HG03442 (cell line): ENCODE results near the gene EPPIN.

Experiments used
- ATAC-seq: cut with Tn5 transposase; IDR thresholded peaks from one replicate; pipeline ENCODE4 v1.9.1; 2021; ENCODE audit warnings: mild to moderate bottlenecking, moderate library complexity; ENCODE audit not compliant: unreplicated experiment

Gene EPPIN

GRCh38 chr20:45539382-45539781, 7.8 kb downstream of the EPPIN start, which contains the start of gene WFDC6:
Gene WFDC6 (minus strand): TSS chr20:45539482. CDS start chr20:45539407, 75 bp downstream.
- no peak for ATAC-seq

GRCh38 chr20:45538209-45538799, 8.9 kb downstream of the EPPIN start:
- ATAC-seq: no peak

- ATAC-seq: no peak
Observed at GRCh38 chr20:45527294-45527693, 19.9 kb downstream of the EPPIN start.

GRCh38 chr20:45523821-45524220, 23.4 kb downstream of the EPPIN start:
- no peak for ATAC-seq

DNA sequence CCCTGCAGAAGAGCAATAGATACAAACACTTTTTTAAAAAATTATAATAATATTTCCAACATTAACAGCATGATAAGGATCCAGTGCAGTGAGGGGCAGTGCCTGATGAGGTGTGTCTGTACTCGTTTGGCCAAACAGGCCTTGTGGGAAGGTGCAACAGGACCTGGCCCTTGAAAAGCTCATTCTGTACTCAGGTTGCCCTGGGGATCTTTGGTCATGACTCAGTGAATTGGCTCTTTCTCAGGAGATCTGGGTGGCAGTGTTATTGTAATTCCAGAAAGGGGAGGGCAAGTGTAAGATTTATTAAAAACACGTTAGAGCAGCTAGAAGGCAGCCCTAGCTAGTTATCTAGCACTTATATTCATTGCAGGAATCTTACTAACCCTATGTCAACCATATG, 28.9 kb downstream of the EPPIN start:
- no peak for ATAC-seq

- ATAC-seq: no peak
Observed at GRCh38 chr20:45515147-45515913, 31.9 kb downstream of the EPPIN start, which contains the start of gene SPINT3. Gene SPINT3 (minus strand): TSS chr20:45515622. CDS start chr20:45515608, 14 bp downstream.

GRCh38 chr20:45510242-45510862, 36.8 kb downstream of the EPPIN start:
- ATAC-seq: no peak

GRCh38 chr20:45509091-45509490, 38.1 kb downstream of the EPPIN start:
- no peak for ATAC-seq

- no peak for ATAC-seq
Observed at GRCh38 chr20:45508068-45508886, 38.9 kb downstream of the EPPIN start.

- no peak for ATAC-seq
Observed at GRCh38 chr20:45507011-45507820, 40.0 kb downstream of the EPPIN start.

DNA sequence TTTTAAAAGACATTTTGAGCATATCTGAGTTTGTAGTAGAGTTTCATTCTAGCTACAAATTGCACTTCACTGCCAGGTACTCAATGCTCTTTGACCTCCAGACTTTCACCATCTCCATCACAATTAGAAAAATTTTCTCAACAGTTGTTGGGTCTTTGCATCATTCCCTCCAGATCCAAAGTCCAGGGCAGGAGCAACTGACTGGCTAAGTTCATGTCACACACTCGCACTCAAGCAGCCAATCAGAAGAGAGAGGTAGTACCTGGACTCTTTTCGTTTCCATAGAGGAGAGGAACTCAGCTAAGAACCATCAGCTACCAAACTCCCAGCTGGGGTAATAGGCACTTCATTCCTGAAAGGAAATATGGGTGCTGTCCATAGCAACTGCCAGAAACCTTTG, 40.8 kb downstream of the EPPIN start:
- no peak for ATAC-seq

DNA sequence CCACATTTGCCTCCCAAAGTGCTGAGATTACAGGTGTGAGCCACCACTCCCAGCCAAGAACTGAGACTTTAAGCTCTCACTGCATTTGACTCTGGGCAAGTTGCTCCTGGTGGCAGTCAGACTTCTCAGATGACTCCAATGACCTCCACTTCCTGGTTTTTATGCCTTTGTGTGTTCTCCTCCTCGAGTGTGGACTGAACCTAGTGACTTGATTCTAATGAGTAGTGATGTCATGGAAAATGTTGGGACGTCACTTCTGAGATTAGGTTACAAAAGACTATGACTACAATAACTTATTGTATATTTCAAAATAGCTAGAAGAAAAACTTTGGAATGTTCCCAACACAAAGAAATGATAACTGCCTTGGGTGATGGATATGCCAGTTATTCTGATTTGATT, 43.8 kb downstream of the EPPIN start:
- no peak for ATAC-seq

DNA sequence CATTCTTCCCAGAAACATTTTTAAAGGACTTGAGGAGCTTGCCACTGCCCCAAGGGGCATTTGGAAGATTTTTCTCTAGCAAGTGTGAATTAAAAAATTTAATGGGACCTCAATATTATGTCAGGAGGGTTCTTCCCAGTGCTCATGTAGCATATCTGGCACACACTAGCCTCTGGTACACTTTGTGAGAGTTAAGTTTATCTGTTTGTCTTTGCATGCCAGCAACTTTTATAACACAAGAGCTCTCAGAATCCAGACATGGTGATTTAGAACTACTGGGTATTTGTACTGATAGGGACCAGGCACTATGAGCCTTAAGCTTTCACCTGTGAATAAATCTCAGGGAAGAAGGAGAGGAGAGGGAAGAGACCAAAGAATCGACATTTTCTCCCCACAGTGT, 44.6 kb downstream of the EPPIN start:
- no peak for ATAC-seq

GRCh38 chr20:45501600-45501999, 45.6 kb downstream of the EPPIN start:
- ATAC-seq: no peak

- ATAC-seq: no peak
Observed at GRCh38 chr20:45500022-45500421, 47.2 kb downstream of the EPPIN start.

- ATAC-seq: no peak
Observed at GRCh38 chr20:45497971-45498494, 49.2 kb downstream of the EPPIN start.

DNA sequence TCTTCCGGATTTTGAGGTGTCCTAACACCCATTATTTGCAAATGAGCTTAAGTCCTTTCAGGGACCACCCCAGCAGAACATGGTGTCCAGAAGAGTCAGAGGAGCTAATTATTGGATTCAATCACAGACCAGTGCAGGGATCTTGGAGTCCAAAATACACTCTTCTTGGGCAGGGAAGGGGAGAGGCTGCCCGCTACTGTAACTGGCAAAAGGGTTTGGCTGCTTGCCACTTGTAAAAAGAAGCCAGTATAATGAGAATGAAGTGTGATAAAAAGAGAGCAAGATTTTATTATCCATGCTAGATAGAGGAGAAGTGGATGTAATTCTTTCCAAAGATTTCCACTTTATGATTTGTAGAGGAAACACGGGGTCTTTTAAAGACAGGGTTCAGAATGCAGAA, 51.0 kb downstream of the EPPIN start:
- ATAC-seq: no peak

- ATAC-seq: no peak
Observed at GRCh38 chr20:45495501-45495941, 51.7 kb downstream of the EPPIN start.
